HG02798 (cell line): ENCODE measurements around the gene ZNF428.

ENCODE experiments used
- ATAC-seq: cut with Tn5 transposase; IDR thresholded peaks from one replicate; pipeline ENCODE4 v1.9.1; 2021; ENCODE audit warnings: mild to moderate bottlenecking; ENCODE audit not compliant: unreplicated experiment, poor library complexity

ZNF428 gene

GRCh38 chr19:43570174-43570791, 49.1 kb downstream of the ZNF428 start:
- no peak for ATAC-seq

- no peak for ATAC-seq
Measured at GRCh38 chr19:43569657-43570056, 49.8 kb downstream of the ZNF428 start.

- ATAC-seq, result no peak
Measured at GRCh38 chr19:43564800-43565199, 54.6 kb downstream of the ZNF428 start.

- ATAC-seq, result no peak
Measured at GRCh38 chr19:43563816-43564457, 55.5 kb downstream of the ZNF428 start.

GRCh38 chr19:43562698-43563241, 56.7 kb downstream of the ZNF428 start:
- ATAC-seq, result peak; percentile 69

- no peak for ATAC-seq
Measured at GRCh38 chr19:43562226-43562697, 57.2 kb downstream of the ZNF428 start.

- no peak for ATAC-seq
Measured at GRCh38 chr19:43561139-43561970, 58.1 kb downstream of the ZNF428 start.

GRCh38 chr19:43560687-43561086, 58.7 kb downstream of the ZNF428 start:
- ATAC-seq, result no peak
